DMS53 treated with DMSO at 0.1 percent for 48 hours (cell line): ENCODE measurements around the gene OPN5.
"Not testable (repeated sequence)": the region's sequence is repeated elsewhere in the genome, so short reads cannot be mapped to it uniquely, and the experiment has no call there.

Experiments used
- DNase-seq: peaks from one replicate; lab custom pipeline; 2025; ENCODE audit not compliant: unreplicated experiment; lab: John Stamatoyannopoulos, UW

OPN5 gene

GRCh38 chr6:47781732-47782131, at the start of gene OPN5:
Gene OPN5 (plus strand): TSS chr6:47782032. CDS start chr6:47782067, 35 bp downstream.
- no peak for DNase-seq

- DNase-seq: peak; percentile 26
Measured at GRCh38 chr6:47733879-47734558, 47.8 kb upstream of the OPN5 start.

- no peak for DNase-seq
Measured at GRCh38 chr6:47734831-47735481, 46.9 kb upstream of the OPN5 start.

- DNase-seq: no peak
Measured at GRCh38 chr6:47736083-47736700, 45.6 kb upstream of the OPN5 start.

GRCh38 chr6:47737406-47737805, 44.4 kb upstream of the OPN5 start:
- no peak for DNase-seq

GRCh38 chr6:47740714-47741113, 41.1 kb upstream of the OPN5 start:
- peak; percentile 3 for DNase-seq

- peak; percentile 24 for DNase-seq
Measured at GRCh38 chr6:47741807-47742206, 40.0 kb upstream of the OPN5 start.

GRCh38 chr6:47743744-47744143, 38.1 kb upstream of the OPN5 start:
- DNase-seq: no peak

- DNase-seq: not testable (repeated sequence)
Measured at GRCh38 chr6:47745269-47745668, 36.6 kb upstream of the OPN5 start.

- DNase-seq: no peak
Measured at GRCh38 chr6:47749757-47750156, 32.1 kb upstream of the OPN5 start.

- no peak for DNase-seq
Measured at GRCh38 chr6:47752801-47753200, 29.0 kb upstream of the OPN5 start.

- no peak for DNase-seq
Measured at GRCh38 chr6:47759364-47759763, 22.5 kb upstream of the OPN5 start.

- DNase-seq: no peak
Measured at GRCh38 chr6:47762502-47762901, 19.3 kb upstream of the OPN5 start.

- DNase-seq: no peak
Measured at GRCh38 chr6:47766445-47766844, 15.4 kb upstream of the OPN5 start.

GRCh38 chr6:47767102-47767501, 14.7 kb upstream of the OPN5 start:
- no peak for DNase-seq

- no peak for DNase-seq
Measured at GRCh38 chr6:47769982-47770381, 11.8 kb upstream of the OPN5 start.

GRCh38 chr6:47772359-47772758, 9.5 kb upstream of the OPN5 start:
- DNase-seq: no peak

GRCh38 chr6:47773005-47773404, 8.8 kb upstream of the OPN5 start:
- DNase-seq: no peak

- DNase-seq: peak; percentile 61
Measured at GRCh38 chr6:47780510-47781356, 1.1 kb upstream of the OPN5 start.

- DNase-seq: no peak
Measured at GRCh38 chr6:47785182-47785581, 3.4 kb downstream of the OPN5 start.
